Measurements from ENCODE around the gene PRORP. TPM values are rescaled to one million over a fixed set of nuclear protein-coding genes. Genes with fewer than 3 reads are reported as not detected.

PRORP gene
- total and polyA plus RNA-seq, 2 of the 13 experiments (the other 11 are each of a cell fraction or from before 2014, with no cell fraction given) = 48.9 to 88.7 TPM

DNA sequence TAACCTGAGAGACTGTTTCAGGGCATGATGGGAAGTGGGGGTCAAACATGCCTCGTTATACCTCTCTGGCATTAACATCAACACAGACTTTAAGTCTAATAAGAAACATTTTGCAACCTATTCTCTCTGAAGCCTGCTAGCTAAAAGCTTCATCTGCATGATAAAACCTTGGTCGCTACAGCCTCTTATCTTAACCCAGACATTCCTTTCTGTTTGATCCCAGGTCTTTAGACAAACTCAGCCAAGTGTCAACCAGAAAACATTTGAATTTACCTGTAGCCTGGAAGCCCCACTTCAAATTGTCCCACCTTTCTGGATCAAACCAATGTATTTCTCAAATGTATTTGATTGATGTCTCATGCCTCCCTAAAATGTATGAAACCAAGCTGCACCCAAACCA, 9.7 kb upstream of the PRORP start:
- no TSS peak for BruUV-seq (replicated peaks)
- Histone ChIP-seq H3K4me2 (ENCODE audit: low read depth, low read length) (no peak overlapping the region), H4K20me1 (ENCODE audit: insufficient read depth, low read length) (no peaks in the 10 kb centered on the region), H3K79me2 (ENCODE audit: insufficient read depth, low read length) (peaks cover 13% of the 10 kb centered on the region), H3K4me1 (ENCODE audit: insufficient read depth, low read length) (peaks cover 9% of the 10 kb centered on the region), H3K4me3 (replicated peaks in 1 of 3; ENCODE audit: insufficient read depth in 1 of 3, low read depth in 2 of 3, low read length in 3 of 3) (no peak overlapping the region), H3K9ac (ENCODE audit: insufficient read depth, low read depth, low read length) (no peak overlapping the region), H2AFZ (ENCODE audit: low read length) (no peak overlapping the region), H3K36me3 (replicated peaks in 1 of 2; ENCODE audit: control insufficient read depth in 1 of 2, insufficient read depth in 2 of 2, low read length in 2 of 2) (peaks cover 45 to 69% of the 10 kb centered on the region in 2 experiments), H3K27ac (ENCODE audit: extremely low read length, insufficient read depth, low read length) (no peak overlapping the region), H3K9me3 (ENCODE audit: low read length) (no peaks in the 10 kb centered on the region), H3K27me3 (ENCODE audit: control insufficient read depth in 1 of 2, insufficient read depth in 2 of 2, low read length in 2 of 2) (no peaks in the 10 kb centered on the region)
- intact Hi-C loops (cut with micrococcal nuclease; ENCODE audit: unreplicated experiment) (no loop called here), in situ Hi-C loops (cut with HindIII; ENCODE audit: extremely low pct_ligation_motif_present, low pct_unique_long_range_greater_than_20kb) (no loop called here)
- TF ChIP-seq TCF7 (IDR thresholded peaks at IDR 0.05; ENCODE audit: low read depth) (no peak), ZNF878 (CRISPR knock-in tag; IDR thresholded peaks at IDR 0.05) (0 out of 2 replicates have a peak, but pooled peaks have one; percentile 32)
- FAIRE-seq = no peak
- DNase-seq (ENCODE audit: low spot score) = no peak
- POLR2A ChIA-PET = no interaction called here
- 97% methylated on average over 2 of the region's 2 CpGs for WGBS (ENCODE audit: low lambda C conversion rate)
- no peak for ATAC-seq
- CTCF ChIA-PET (ENCODE audit: low intra/inter-chr PET ratio, low total read pairs) = no interaction called here

DNA sequence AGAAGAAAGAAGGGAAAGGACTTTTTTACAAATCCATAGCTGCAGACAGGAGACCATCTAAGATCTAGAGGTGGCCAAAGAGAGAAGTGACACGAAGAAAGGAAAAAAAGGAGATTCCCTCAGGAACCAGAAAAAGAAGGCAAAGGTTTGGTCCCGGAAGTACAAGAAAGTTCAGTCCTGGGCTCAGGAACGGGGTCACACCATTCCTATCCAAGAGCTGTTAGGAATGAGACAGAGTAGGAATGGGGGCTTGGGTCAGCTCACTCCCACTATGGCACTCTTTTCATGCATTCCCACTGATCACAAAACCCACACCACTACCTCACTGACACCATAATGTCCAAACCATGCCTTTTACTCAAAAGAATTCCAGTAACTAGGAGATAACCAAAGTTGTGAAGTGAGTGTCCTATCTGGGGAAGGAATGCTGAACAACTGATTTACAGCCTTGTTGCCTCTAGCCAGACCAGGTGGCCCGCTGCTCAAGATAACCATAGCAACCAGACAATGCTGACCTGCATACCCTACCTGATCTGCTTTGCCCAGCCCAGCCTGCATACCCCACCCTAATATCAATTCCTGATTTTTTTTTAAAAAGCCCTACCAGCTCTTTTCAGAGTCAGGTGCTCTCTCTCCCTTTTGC, 8.9 kb upstream of the PRORP start:
- DNase-seq (ENCODE audit: low spot score) (no peak), ATAC-seq (no peak; the same call in 2 of the 3 replicates), FAIRE-seq (no peak)
- H3K9me3 ChIP-seq (ENCODE audit: low read length) = no peaks in the 10 kb centered on the region
- no peak overlapping the region for H3K27ac ChIP-seq (ENCODE audit: extremely low read length, insufficient read depth, low read length)
- H3K36me3 ChIP-seq (replicated peaks in 1 of 2; ENCODE audit: control insufficient read depth in 1 of 2, insufficient read depth in 2 of 2, low read length in 2 of 2) = peaks cover 44 to 65% of the 10 kb centered on the region in 2 experiments
- H3K27me3 ChIP-seq (ENCODE audit: control insufficient read depth in 1 of 2, insufficient read depth in 2 of 2, low read length in 2 of 2) = no peaks in the 10 kb centered on the region
- BruUV-seq (replicated peaks) = no TSS peak
- H3K4me3 ChIP-seq (replicated peaks in 1 of 3; ENCODE audit: insufficient read depth in 1 of 3, low read depth in 2 of 3, low read length in 3 of 3) = no peak overlapping the region
- H2AFZ ChIP-seq (ENCODE audit: low read length) = no peak overlapping the region
- H3K4me1 ChIP-seq (ENCODE audit: insufficient read depth, low read length) = peaks cover 17% of the 10 kb centered on the region
- WGBS (ENCODE audit: low lambda C conversion rate) = 98% methylated on average over 4 of the region's 4 CpGs
- H3K79me2 ChIP-seq (ENCODE audit: insufficient read depth, low read length) = peaks cover 13% of the 10 kb centered on the region
- in situ Hi-C loops (cut with HindIII; ENCODE audit: extremely low pct_ligation_motif_present, low pct_unique_long_range_greater_than_20kb) = no loop called here
- TF ChIP-seq ZNF775 (CRISPR knock-in tag; IDR thresholded peaks at IDR 0.05; ENCODE audit: borderline replicate concordance) = no peak
- TF ChIP-seq ZNF781 (CRISPR knock-in tag; IDR thresholded peaks at IDR 0.05; ENCODE audit: borderline replicate concordance, not compliant biosample characterization) = peak; percentile 59
- TF ChIP-seq, protein P1, sequence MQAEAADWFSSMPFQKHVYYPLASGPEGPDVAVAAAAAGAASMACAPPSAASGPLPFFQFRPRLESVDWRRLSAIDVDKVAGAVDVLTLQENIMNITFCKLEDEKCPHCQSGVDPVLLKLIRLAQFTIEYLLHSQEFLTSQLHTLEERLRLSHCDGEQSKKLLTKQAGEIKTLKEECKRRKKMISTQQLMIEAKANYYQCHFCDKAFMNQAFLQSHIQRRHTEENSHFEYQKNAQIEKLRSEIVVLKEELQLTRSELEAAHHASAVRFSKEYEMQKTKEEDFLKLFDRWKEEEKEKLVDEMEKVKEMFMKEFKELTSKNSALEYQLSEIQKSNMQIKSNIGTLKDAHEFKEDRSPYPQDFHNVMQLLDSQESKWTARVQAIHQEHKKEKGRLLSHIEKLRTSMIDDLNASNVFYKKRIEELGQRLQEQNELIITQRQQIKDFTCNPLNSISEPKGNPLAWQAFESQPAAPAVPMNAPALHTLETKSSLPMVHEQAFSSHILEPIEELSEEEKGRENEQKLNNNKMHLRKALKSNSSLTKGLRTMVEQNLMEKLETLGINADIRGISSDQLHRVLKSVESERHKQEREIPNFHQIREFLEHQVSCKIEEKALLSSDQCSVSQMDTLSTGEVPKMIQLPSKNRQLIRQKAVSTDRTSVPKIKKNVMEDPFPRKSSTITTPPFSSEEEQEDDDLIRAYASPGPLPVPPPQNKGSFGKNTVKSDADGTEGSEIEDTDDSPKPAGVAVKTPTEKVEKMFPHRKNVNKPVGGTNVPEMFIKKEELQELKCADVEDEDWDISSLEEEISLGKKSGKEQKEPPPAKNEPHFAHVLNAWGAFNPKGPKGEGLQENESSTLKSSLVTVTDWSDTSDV (CRISPR knock-in tag; IDR thresholded peaks at IDR 0.05) = no peak
- peak; percentile 57; the same call in 1 of the 2 replicates for TF ChIP-seq HES4 (CRISPR knock-in tag; IDR thresholded peaks at IDR 0.05; ENCODE audit: borderline replicate concordance)
- TF ChIP-seq CREM (IDR thresholded peaks at IDR 0.05) = no peak
- no peak for TF ChIP-seq CREM (CRISPR knock-in tag; IDR thresholded peaks at IDR 0.05)
- TF ChIP-seq, protein P2, sequence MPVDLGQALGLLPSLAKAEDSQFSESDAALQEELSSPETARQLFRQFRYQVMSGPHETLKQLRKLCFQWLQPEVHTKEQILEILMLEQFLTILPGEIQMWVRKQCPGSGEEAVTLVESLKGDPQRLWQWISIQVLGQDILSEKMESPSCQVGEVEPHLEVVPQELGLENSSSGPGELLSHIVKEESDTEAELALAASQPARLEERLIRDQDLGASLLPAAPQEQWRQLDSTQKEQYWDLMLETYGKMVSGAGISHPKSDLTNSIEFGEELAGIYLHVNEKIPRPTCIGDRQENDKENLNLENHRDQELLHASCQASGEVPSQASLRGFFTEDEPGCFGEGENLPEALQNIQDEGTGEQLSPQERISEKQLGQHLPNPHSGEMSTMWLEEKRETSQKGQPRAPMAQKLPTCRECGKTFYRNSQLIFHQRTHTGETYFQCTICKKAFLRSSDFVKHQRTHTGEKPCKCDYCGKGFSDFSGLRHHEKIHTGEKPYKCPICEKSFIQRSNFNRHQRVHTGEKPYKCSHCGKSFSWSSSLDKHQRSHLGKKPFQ (CRISPR knock-in tag; IDR thresholded peaks at IDR 0.05; ENCODE audit: insufficient replicate concordance) = peak; percentile 28
- 0 out of 2 replicates have a peak, but pooled peaks have one; percentile 59 for TF ChIP-seq ZNF446 (CRISPR knock-in tag; IDR thresholded peaks at IDR 0.05)
- TF ChIP-seq RFX3 (CRISPR knock-in tag; IDR thresholded peaks at IDR 0.05) = no peak
- TF ChIP-seq RBFOX2 (IDR thresholded peaks at IDR 0.05; ENCODE audit: low read depth, low read length) = 0 out of 2 replicates have a peak, but pooled peaks have one; percentile 31
- intact Hi-C loops (cut with micrococcal nuclease; ENCODE audit: unreplicated experiment) = no loop called here
- CTCF ChIA-PET (ENCODE audit: low intra/inter-chr PET ratio, low total read pairs) = no interaction called here
- H4K20me1 ChIP-seq (ENCODE audit: insufficient read depth, low read length) = no peaks in the 10 kb centered on the region
- POLR2A ChIA-PET = interaction anchor here (0.9 kb wide), 1 partner anchor 14 kb away, joined by 3 read pairs; no protein-coding TSS in a partner anchor
- H3K9ac ChIP-seq (ENCODE audit: insufficient read depth, low read depth, low read length) = no peak overlapping the region
- H3K4me2 ChIP-seq (ENCODE audit: low read depth, low read length) = no peak overlapping the region

Data from HepG2 (cell line).